ENCODE results near the gene TTLL4. TPM values are rescaled to one million over a fixed set of nuclear protein-coding genes. Genes with fewer than 3 reads are reported as not detected.

TTLL4 gene
- polyA plus RNA-seq, 1 of the 3 experiments (the other 2 are of a cell fraction) = 15.6 TPM

DNA sequence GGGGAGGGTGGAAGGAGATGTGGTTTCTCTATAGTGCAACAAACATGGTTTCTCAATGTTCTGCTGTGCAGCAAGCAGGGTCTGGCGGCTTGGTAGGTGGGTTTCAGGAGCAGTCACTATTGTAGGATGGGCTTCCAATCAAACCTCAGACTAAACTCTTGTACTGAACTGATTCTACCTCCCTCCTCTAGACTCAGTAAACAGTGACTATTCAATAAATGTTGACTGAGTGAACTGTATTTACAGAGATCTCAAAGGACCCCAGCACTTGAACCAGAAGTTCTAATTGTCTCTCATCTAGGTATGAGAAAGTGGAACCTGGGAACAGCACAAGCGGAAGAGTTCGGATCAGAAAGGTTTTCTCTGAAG lies 44.5 kb downstream of the TTLL4 start:
- CTCF ChIA-PET = no interaction called here
- H3K4me3 ChIP-seq (ENCODE audit: low read depth in 2 of 2, low read length in 1 of 2) = no peak overlapping the region

More for the DNA sequence above, 44.5 kb downstream of the TTLL4 start:
- H4K20me1 ChIP-seq (ENCODE audit: insufficient read depth) = no peaks in the 10 kb centered on the region
- no peak for DNase-seq
- H3K9ac ChIP-seq = no peak overlapping the region
- no peak overlapping the region for H3K4me2 ChIP-seq
- no peaks in the 10 kb centered on the region for H3K27me3 ChIP-seq (ENCODE audit: insufficient read depth)
- POLR2A ChIA-PET = no interaction called here
- no peaks in the 10 kb centered on the region for H3K4me1 ChIP-seq (ENCODE audit: control insufficient read depth in 1 of 2, insufficient read depth in 2 of 2, low read depth in 1 of 2, low read length in 1 of 2)
- H3K9me3 ChIP-seq = no peaks in the 10 kb centered on the region
- TF ChIP-seq RFX5 (IDR thresholded peaks at IDR 0.05; ENCODE audit: low read length) = no peak
- no peak for TF ChIP-seq YY1 (IDR thresholded peaks at IDR 0.05; ENCODE audit: low read depth)
- no peak for TF ChIP-seq TAF1 (IDR thresholded peaks at IDR 0.05; ENCODE audit: borderline replicate concordance, low read depth, low read length)
- TF ChIP-seq RCOR1 (IDR thresholded peaks at IDR 0.05; ENCODE audit: low read length) = no peak
- TF ChIP-seq CHD2 (IDR thresholded peaks at IDR 0.05; ENCODE audit: low read length, partially characterized antibody) = no peak
- TF ChIP-seq, protein P1, sequence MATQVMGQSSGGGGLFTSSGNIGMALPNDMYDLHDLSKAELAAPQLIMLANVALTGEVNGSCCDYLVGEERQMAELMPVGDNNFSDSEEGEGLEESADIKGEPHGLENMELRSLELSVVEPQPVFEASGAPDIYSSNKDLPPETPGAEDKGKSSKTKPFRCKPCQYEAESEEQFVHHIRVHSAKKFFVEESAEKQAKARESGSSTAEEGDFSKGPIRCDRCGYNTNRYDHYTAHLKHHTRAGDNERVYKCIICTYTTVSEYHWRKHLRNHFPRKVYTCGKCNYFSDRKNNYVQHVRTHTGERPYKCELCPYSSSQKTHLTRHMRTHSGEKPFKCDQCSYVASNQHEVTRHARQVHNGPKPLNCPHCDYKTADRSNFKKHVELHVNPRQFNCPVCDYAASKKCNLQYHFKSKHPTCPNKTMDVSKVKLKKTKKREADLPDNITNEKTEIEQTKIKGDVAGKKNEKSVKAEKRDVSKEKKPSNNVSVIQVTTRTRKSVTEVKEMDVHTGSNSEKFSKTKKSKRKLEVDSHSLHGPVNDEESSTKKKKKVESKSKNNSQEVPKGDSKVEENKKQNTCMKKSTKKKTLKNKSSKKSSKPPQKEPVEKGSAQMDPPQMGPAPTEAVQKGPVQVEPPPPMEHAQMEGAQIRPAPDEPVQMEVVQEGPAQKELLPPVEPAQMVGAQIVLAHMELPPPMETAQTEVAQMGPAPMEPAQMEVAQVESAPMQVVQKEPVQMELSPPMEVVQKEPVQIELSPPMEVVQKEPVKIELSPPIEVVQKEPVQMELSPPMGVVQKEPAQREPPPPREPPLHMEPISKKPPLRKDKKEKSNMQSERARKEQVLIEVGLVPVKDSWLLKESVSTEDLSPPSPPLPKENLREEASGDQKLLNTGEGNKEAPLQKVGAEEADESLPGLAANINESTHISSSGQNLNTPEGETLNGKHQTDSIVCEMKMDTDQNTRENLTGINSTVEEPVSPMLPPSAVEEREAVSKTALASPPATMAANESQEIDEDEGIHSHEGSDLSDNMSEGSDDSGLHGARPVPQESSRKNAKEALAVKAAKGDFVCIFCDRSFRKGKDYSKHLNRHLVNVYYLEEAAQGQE (IDR thresholded peaks at IDR 0.05; ENCODE audit: low read depth, low read length) = no peak
- TF ChIP-seq, protein P2, sequence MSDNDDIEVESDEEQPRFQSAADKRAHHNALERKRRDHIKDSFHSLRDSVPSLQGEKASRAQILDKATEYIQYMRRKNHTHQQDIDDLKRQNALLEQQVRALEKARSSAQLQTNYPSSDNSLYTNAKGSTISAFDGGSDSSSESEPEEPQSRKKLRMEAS (IDR thresholded peaks at IDR 0.05; ENCODE audit: low read depth) = no peak
- no peak for TF ChIP-seq RXRA (IDR thresholded peaks at IDR 0.05; ENCODE audit: borderline replicate concordance, low read depth)
- TF ChIP-seq, protein P3, sequence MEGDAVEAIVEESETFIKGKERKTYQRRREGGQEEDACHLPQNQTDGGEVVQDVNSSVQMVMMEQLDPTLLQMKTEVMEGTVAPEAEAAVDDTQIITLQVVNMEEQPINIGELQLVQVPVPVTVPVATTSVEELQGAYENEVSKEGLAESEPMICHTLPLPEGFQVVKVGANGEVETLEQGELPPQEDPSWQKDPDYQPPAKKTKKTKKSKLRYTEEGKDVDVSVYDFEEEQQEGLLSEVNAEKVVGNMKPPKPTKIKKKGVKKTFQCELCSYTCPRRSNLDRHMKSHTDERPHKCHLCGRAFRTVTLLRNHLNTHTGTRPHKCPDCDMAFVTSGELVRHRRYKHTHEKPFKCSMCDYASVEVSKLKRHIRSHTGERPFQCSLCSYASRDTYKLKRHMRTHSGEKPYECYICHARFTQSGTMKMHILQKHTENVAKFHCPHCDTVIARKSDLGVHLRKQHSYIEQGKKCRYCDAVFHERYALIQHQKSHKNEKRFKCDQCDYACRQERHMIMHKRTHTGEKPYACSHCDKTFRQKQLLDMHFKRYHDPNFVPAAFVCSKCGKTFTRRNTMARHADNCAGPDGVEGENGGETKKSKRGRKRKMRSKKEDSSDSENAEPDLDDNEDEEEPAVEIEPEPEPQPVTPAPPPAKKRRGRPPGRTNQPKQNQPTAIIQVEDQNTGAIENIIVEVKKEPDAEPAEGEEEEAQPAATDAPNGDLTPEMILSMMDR (IDR thresholded peaks at IDR 0.05) = no peak
- TF ChIP-seq, protein P4, sequence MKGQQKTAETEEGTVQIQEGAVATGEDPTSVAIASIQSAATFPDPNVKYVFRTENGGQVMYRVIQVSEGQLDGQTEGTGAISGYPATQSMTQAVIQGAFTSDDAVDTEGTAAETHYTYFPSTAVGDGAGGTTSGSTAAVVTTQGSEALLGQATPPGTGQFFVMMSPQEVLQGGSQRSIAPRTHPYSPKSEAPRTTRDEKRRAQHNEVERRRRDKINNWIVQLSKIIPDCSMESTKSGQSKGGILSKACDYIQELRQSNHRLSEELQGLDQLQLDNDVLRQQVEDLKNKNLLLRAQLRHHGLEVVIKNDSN (IDR thresholded peaks at IDR 0.05; ENCODE audit: borderline replicate concordance, low read depth) = no peak
- TF ChIP-seq, protein P5, sequence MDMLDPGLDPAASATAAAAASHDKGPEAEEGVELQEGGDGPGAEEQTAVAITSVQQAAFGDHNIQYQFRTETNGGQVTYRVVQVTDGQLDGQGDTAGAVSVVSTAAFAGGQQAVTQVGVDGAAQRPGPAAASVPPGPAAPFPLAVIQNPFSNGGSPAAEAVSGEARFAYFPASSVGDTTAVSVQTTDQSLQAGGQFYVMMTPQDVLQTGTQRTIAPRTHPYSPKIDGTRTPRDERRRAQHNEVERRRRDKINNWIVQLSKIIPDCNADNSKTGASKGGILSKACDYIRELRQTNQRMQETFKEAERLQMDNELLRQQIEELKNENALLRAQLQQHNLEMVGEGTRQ (IDR thresholded peaks at IDR 0.05; ENCODE audit: borderline replicate concordance, low read depth, low read length) = no peak
- TF ChIP-seq, protein P6, sequence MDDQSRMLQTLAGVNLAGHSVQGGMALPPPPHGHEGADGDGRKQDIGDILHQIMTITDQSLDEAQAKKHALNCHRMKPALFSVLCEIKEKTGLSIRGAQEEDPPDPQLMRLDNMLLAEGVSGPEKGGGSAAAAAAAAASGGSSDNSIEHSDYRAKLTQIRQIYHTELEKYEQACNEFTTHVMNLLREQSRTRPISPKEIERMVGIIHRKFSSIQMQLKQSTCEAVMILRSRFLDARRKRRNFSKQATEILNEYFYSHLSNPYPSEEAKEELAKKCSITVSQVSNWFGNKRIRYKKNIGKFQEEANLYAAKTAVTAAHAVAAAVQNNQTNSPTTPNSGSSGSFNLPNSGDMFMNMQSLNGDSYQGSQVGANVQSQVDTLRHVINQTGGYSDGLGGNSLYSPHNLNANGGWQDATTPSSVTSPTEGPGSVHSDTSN (IDR thresholded peaks at IDR 0.05) = no peak
- TF ChIP-seq POLR2AphosphoS5 (IDR thresholded peaks at IDR 0.05; ENCODE audit: low read depth, low read length) = no peak
- TF ChIP-seq SIN3A (IDR thresholded peaks at IDR 0.05; ENCODE audit: borderline replicate concordance, low read depth, low read length) = no peak
- H3K36me3 ChIP-seq (replicated peaks in 1 of 2; ENCODE audit: control insufficient read depth in 1 of 2, insufficient read depth in 2 of 2, low read length in 1 of 2) = peaks cover 26 to 56% of the 10 kb centered on the region in 2 experiments
- no peak overlapping the region for H2AFZ ChIP-seq (ENCODE audit: low read depth)
- H3K9me2 ChIP-seq = no peaks in the 10 kb centered on the region
- H3K79me2 ChIP-seq (ENCODE audit: insufficient read depth) = no peaks in the 10 kb centered on the region
- no peak overlapping the region for H3K27ac ChIP-seq (ENCODE audit: low read depth in 2 of 2, low read length in 1 of 2)
- WGBS (ENCODE audit: low lambda C conversion rate) = 96% methylated on average over 3 of the region's 3 CpGs
- H3F3A ChIP-seq (replicated peaks; ENCODE audit: insufficient read depth) = no peaks in the 10 kb centered on the region

All from SK-N-SH (cell line).